Activated naive CD8-positive, alpha-beta T cell treated with anti-CD3 and anti-CD28 coated beads, Interleukin-2, amount 50 U/mL, for 16 hours (primary cell): ENCODE measurements around the gene RASL11A.
"Not testable (repeated sequence)": the region's sequence is repeated elsewhere in the genome, so short reads cannot be mapped to it uniquely, and the experiment has no call there.

Source experiments
- DNase-seq: peaks from one replicate; pipeline ENCODE4 v3.0.0-alpha.2; 2020; ENCODE audit warnings: low read depth, low spot score

RASL11A gene

DNA sequence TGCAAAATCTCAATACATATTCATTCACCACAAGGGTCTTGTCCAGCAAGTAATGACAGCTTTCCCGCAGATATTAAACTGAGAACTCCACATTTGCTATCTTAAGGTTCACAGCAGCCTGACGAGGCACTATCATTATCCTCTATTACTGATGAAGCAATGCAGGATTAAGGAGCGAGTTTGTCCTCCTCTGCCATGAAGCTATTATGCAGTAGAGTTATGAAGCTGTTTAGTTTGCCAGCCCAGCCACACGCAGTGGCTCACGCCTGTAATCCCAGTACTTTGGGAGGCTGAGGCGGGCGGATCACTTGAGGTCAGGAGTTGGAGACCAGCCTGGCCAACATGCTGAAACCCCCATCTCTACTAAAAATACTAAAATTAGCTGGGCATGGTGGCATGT, 29.8 kb downstream of the RASL11A start:
- not testable (repeated sequence) for DNase-seq

DNA sequence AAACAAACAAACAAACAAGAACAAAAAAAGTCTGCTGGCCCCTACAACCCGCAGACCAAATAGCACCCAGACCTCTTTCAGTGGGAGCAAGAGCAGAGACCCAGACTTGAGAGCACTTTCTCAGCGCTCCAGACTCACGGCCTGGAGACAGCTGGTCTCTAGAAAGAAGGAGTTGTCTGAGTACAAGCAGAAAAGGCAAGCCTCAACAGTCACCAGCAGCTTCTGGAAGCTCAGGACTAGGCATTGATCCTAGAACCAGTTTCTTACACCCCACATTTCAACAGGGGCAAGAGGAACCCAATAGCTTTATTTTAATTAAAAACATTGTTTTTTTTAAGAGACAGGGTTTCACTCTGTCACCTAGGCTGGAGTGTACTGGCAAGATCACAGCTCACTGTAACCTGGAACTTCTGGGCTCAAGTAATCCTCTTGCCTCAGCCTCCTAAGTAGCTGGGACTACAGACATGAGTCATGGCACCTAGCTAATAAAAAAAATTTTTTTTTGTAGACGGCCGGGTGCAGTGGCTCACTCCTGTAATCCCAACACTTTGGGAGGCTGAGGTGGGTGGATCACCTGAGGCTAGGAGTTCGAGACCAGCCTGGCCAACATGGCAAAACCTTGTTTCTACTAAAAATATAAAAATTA, 30.4 kb downstream of the RASL11A start:
- DNase-seq, result no peak

DNA sequence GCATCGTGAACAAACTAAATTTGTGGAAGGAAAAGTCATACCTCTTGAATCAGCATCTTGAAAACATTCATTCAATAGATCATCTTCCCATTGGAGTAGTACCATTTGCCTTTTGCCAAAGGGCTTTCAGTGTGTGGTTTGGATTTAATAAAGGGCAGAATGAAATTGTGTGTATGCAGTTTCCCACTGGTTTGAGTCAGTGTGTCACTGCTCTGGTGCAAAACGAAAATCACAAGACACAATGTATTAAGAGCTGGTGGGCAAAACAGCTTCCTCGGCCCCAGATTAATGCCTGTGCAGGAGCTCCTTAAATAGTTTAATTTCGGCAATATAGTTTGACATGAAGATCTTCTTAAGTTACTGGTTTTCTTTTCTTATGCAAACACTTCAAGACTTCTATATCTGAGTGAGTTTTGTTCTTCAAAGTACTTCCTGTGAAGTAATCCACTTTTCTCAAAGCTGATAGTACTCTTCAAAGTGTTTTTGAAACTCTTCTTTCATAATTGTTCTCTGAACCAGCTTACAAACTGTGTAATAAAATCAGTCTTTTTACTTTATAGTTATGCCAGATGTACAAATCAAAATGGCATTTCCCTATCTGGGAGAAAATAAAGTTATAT, 32.1 kb downstream of the RASL11A start:
- no peak for DNase-seq

DNA sequence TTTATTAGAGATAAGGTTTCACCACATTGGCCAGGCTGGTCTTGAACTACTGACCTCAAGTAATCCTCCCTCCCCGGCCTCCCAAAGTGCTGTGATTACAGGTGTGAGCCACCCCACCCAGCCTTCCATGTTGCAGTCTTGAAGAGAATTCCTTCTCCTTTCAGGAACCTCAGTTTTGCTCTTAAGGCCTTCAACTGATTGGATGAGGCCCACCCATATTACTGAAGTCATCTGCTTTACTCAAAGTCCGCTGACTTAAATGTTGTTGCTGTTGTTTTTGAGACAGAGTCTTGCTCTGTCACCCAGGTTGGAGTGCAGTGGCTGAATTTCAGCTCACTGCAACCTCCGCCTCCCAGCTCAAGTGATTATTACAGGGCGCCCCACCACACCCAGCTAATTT, 33.5 kb downstream of the RASL11A start:
- no peak for DNase-seq

DNA sequence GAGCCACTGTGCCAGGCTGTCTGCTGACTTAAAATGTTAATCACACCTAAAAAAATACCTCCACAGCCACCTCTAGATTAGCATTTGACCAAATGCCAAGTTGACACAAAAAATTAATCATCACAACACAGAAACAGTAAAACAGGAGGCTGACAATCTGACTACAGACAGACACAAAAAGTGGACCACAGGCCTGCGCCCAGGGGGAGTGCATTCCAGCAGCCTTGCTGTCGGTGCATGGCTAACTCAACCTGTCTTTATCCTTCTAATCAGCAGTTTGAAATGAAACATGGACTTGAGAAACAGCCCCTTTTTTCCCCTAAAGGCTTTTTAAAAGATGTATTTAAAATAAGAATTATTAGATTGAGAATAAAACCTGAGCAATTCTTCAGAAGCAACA, 34.0 kb downstream of the RASL11A start:
- DNase-seq, result no peak

DNA sequence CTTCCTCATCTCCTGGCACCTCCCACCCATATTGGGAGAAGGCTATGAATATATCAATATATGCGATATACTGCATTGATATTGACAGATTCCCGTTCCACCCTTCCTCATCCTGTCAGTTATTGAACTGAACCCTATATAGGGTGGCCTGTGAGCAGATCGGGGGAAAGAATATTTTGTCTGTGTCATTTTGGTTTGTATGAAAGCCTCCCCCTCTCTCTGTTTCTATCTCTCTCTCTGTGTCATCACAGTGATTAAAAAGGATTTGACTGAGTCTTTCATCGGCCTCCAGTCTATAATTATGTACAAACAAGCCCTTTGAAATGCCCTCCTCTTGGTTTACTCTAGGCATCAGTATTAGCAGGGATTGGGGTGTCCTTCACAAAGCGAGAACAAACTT, 35.7 kb downstream of the RASL11A start:
- no peak for DNase-seq

DNA sequence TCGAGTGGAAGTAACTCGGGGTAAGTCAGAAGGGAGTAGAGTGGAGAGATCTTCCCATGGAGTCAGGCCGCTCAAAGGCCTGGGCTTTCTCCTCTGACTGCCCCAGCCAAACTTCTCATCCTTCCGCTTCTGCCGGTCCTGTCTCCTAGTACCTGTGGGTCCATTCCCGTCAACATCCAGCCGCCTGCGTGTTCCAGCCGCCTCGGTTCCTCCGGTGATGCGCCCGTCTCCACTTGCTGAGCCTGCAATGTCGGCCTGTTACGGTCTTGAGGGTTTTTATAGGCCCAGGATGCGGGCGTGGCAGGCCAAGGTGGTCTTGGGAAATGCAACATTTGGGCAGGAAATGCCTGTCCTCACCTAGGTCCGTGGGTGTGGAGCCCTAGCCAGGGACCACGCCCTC, 38.3 kb downstream of the RASL11A start:
- no peak for DNase-seq

DNA sequence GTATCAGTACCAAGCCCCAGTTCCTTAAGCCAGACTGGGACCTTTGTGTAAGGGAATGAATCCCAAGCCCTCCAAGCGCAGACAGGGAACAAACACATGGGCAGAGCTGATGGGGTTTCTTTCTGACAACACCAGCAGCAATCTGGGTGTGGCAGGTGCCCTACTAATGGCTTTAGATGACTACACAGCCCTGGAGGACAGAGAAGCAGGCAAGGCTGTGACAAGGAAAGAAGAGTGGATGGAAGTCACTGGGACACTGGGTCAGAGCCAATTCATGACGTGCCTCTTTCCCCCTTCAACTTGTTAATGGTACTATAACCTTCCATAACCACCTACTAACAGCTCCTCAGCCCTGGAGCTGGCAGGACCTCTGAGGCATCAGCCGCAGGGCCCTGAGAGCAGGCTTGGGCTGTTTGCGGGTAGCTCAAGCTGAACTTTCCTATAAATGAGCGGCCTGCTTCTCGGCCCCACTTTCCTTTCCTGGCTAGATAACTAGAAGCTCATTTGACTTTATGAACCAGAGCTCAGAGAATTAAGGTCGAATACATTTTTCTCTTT, 38.9 kb downstream of the RASL11A start:
- DNase-seq, result no peak

DNA sequence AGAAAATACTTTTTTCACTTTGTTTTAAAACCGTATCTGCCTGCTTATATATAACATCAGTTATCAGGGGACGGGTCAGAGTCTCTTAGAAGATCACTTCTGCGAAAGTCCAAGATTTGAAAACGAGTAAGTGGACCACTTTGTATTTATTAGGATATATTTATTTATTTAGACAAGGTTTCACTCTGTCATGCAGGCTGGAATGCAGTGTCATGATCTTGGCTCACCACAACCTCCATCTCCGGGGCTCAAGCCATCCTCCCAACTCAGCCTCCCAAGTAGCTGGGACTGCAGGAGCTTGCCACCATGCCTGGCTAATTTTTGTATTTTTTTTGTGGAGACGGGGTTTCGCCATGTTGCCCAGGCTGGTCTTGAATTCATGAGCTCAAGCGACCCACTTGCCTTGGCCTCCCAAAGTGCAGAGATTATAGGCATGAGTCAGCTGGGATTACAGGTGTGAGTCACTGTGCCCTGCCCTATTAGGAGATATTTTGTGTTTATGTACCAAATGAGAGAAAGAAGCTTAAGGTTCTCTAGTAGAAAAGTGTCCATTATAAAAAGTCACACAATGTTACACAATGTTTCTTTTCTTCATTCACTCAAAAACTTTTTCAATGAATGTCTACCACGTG, 39.5 kb downstream of the RASL11A start:
- DNase-seq, result no peak

DNA sequence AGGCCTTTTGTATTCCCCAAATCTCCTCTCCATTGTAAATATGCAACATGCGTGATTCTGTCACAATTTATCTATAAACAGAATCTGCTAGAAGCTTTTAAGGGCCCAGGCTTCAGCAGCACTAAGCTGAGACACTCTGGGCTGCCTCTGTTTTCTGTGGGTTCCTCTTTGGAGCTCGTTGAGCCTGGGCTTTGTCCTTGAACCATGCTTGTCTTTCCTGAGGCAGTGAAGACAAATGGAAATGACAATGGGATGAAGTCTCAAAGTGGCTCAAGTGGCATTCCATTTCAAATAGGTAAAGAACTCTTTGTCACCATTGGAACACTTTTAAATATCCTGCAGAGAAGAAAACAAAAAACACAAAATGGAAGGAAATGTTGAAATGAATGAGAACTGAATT, 40.3 kb downstream of the RASL11A start:
- no peak for DNase-seq

DNA sequence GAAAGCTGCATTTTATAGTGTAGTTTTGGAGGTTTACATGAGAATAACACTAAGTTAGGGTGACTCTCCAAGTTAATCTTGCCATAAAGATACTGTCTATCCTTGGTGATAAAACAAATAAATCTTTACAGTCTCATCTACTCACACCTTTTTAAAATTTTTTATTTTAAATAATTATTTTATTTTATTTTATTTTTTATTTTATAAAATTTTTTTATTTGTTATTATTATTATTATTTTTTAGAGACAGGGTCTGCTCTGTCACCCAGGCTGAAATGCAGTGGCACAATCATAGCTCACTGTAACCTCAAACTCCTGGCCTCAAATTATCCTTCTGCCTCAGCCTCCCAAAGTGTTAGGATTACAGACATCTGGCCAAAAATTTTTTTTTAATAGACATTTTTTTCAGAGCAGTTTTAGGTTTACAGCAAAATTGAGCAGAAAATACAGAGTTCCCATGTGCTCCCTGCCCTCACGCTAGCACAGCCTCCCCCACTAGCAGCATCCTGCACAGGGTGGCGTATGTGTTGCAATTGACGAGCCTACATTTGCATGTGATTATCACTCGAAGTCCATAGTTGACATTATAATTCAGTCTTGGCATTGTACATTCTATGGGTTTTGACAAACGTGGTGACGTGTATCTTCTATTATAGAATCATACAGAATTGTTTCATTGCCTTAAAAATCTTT, 41.0 kb downstream of the RASL11A start:
- DNase-seq, result no peak

DNA sequence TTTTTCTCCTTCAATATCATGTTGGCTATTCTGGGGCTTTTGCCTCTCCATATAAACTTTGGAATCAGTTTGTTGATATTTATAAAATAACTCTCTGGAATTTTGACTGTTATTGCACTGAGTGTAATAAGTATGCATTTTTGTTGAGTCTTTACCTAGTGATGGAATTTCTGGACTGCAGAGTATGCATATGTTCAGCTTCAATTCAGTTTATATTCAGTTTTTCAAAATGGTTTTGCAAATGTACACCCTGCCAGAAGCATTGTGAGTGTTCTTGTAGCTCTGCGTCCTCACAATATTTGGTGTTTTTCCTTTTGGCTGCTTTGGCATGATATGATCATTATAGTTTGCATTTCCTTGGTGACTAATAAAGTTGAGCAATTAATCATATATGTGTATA, 43.1 kb downstream of the RASL11A start:
- DNase-seq, result no peak

DNA sequence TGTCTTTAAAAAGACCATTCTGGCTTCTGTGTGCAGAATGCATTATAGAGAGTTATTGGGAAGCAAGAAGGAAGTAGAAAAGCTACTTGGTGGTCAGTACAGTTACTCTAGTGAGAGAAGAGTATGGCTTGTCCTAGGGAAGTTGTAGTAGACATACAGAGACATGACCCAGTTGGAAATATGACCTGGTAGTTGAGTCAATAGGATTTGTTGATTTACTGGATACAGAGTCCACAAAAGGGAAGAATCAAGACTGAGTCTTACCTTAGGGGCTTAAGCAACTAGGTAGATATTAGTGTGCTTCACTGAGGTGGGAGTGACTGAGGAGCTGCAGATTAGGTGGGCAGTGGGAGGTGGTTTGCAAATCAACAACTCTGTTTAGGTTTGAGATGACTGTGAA, 48.8 kb downstream of the RASL11A start:
- DNase-seq, result no peak

DNA sequence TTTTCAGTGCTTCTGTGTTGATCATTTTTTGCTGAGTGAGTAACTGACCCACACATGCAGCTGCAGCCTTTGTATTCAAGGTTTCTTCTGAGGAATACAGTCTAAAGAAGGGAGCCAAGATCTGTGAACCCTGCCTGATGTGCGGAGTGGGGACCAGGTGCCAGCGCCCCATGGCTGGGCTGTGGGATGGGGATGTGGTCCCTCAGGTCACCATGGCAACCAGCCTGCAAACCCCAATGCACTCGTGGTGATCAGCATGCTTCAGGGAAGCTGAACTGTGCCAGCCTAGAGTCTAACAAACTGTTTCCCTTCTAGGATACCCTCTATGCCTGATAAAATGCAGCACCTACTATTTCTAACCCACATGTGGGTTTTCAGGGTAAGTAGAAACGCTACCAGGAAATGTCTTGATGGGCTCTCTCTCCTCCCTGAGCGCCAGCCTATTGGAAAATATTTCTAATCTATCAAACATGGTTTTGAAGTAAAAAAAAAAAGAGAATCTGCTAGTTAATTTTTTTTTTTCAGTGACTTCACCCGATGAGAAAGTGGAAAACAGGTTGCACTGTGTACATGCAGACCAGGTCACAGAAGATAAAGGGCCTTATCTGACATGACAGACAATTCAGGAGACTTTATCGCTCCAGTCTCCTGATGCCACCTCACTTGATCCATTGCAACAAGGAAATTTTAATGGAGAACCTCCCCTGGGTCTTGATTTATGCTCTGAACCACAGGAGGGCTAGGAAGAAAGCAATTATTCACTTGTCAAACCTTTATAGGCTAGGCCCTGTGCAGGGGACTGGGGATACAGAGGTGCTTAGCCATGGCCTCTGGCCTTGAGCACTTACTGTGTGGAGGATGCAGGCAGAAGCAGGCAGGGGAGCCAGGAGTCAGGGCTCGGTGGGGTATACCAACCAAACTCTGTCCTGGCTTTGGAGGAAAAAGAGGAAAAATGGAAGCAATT, 51.1 kb downstream of the RASL11A start:
- DNase-seq, result no peak

DNA sequence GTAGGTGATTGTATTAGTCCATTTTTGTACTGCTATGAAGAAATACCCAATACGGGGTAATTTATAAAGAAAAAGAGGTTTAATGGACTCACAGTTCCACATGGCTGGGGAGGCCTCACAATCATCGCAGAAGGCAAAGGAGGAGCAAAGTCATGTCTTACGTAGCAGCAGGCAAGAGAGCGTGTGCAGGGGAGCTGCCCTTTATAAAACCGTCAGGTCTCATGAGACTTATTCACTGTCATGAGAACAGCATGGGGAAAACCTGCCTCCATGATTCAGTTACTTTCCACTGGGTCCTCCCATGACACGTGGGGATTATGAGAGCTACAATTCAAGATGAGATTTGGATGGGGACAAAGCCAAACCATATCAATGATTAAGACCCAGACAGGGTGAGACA, 51.8 kb downstream of the RASL11A start:
- not testable (repeated sequence) for DNase-seq
